Bronchial smooth muscle cell (primary cell): ENCODE measurements around the gene SPTAN1. TPM values are rescaled to one million over a fixed set of nuclear protein-coding genes. Genes with fewer than 3 reads are reported as not detected.

ENCODE experiments used
- total RNA-seq: library from RNA; depleted of rRNA; stranded (reverse); fragments of >200 nt; gene quantifications from 2 replicates; pipeline ENCODE4 v1.2.1, GENCODE V29; 2014

SPTAN1 gene
- 362 and 422 TPM in 2 replicates for total RNA-seq

GRCh38 chr9:128552153-128552743 is at the start of gene SPTAN1:
SPTAN1 (plus strand) TSS chr9:128552587; CDS start chr9:128566741, 14,154 bp downstream.

GRCh38 chr9:128504485-128505413 is 47.6 kb upstream of the SPTAN1 start, which contains the start of gene GLE1:
GLE1 (plus strand) TSS chr9:128504719; CDS start chr9:128504806, 87 bp downstream.

GRCh38 chr9:128656416-128657343 is 104.3 kb downstream of the SPTAN1 start, which contains the start of gene DYNC2I2:
DYNC2I2 (minus strand) TSS chr9:128656847; CDS start chr9:128656726, 121 bp downstream.

Other genes with a start within 250 kb of the SPTAN1 start
- gene TRUB2, start 230.1 kb upstream of the SPTAN1 start, total RNA-seq, result 12.2 and 19.2 TPM in 2 replicates
- gene COQ4, start 229.7 kb upstream of the SPTAN1 start, total RNA-seq, result 13.7 and 14.5 TPM in 2 replicates
- gene SLC27A4, start 212.1 kb upstream of the SPTAN1 start, total RNA-seq, result 7.7 and 9.3 TPM in 2 replicates
- 24.7 and 30.2 TPM in 2 replicates for gene URM1, start 181.2 kb upstream of the SPTAN1 start, total RNA-seq
- 85.4 and 95.0 TPM in 2 replicates for gene CERCAM, start 131.7 kb upstream of the SPTAN1 start, total RNA-seq
- gene ODF2, start 96.6 kb upstream of the SPTAN1 start, total RNA-seq, result 21.4 and 21.6 TPM in 2 replicates
- gene GLE1, start 47.9 kb upstream of the SPTAN1 start, total RNA-seq, result 17.5 and 19.4 TPM in 2 replicates
- gene DYNC2I2, start 104.3 kb downstream of the SPTAN1 start, total RNA-seq, result 27.0 and 31.7 TPM in 2 replicates
- gene SET, start 136.6 kb downstream of the SPTAN1 start, total RNA-seq, result 463 and 530 TPM in 2 replicates
- 0.34 and 0.79 TPM in 2 replicates for gene PKN3, start 149.9 kb downstream of the SPTAN1 start, total RNA-seq
- gene ZDHHC12, start 171.5 kb downstream of the SPTAN1 start, total RNA-seq, result 23.4 and 28.7 TPM in 2 replicates
- 16.8 and 19.1 TPM in 2 replicates for gene ZER1, start 219.3 kb downstream of the SPTAN1 start, total RNA-seq
- gene TBC1D13, start 234.7 kb downstream of the SPTAN1 start, total RNA-seq, result 9.0 and 10.8 TPM in 2 replicates